Measurements from ENCODE around the gene AS3MT. TPM values are rescaled to one million over a fixed set of nuclear protein-coding genes. Genes with fewer than 3 reads are reported as not detected.

The AS3MT gene
- total RNA-seq, 4 donors from 2014 or later, result 2.2 to 4.0 (median 2.6) TPM; not detected in 1

GRCh38 chr10:102919246-102919959 is 50.1 kb downstream of the AS3MT start:
- no peak for TF ChIP-seq CTCF (IDR thresholded peaks at IDR 0.05; ENCODE audit: low read depth)

GRCh38 chr10:102919992-102920739 is 50.9 kb downstream of the AS3MT start:
- no peak for TF ChIP-seq CTCF (IDR thresholded peaks at IDR 0.05; ENCODE audit: low read depth)

- no peak for TF ChIP-seq CTCF (IDR thresholded peaks at IDR 0.05; ENCODE audit: low read depth)
These were observed 54.3 kb downstream of the AS3MT start for GRCh38 chr10:102923601-102924000.

- no peak for TF ChIP-seq CTCF (IDR thresholded peaks at IDR 0.05; ENCODE audit: low read depth)
These were observed 57.6 kb downstream of the AS3MT start for GRCh38 chr10:102926842-102927241.

GRCh38 chr10:102927311-102928010 is 58.2 kb downstream of the AS3MT start:
- no peak for TF ChIP-seq CTCF (IDR thresholded peaks at IDR 0.05; ENCODE audit: low read depth)

- TF ChIP-seq CTCF (IDR thresholded peaks at IDR 0.05; ENCODE audit: low read depth), result no peak
These were observed 61.5 kb downstream of the AS3MT start for GRCh38 chr10:102930720-102931119.

- TF ChIP-seq CTCF (IDR thresholded peaks at IDR 0.05; ENCODE audit: low read depth), result no peak
These were observed 62.4 kb downstream of the AS3MT start for GRCh38 chr10:102931643-102932042.

Measured in subcutaneous adipose tissue (tissue), 4 donors.